GM12864 (cell line): ENCODE measurements around the gene PPEF1.

ENCODE experiments used
- DNase-seq: peaks from one replicate; pipeline ENCODE4 v3.0.0-alpha.2; 2011; ENCODE audit warnings: low read depth
- H3K4me3 ChIP-seq: 2 replicates; pipeline ENCODE4 v1.5.1; 2011; ENCODE audit warnings: mild to moderate bottlenecking, low read depth, low read length, control low read depth
- TF ChIP-seq, protein P1 (sequence below): IDR thresholded peaks from 2 replicates; pipeline ENCODE4 v1.5.1; 2011; ENCODE audit warnings: low read depth, mild to moderate bottlenecking, moderate library complexity, low read length, control low read depth, inconsistent platforms; ENCODE audit errors: missing control alignments

The PPEF1 gene

DNA sequence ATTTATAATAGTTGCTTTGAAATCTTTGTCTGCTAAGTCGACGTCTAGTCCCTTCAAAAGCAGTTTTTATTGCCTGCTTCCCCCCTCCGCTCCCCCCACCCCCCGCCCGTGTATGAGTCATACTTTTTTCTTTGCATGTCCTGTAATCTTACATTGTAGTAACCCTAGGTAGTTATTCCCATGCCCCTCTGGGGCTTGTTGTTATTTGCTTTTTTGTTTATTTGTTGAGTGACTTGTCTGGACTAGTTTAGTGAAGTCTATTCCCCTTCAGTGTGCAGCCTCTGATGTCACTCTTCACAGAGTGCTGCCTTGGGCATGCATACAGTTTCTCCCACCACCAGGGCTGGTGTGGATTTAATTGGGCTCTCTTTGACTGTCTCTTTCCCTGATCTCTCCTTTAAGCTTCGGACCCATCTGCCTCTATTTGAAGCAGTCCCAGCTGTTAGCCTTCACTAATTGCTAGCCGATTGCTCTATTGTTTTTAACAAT lies 86.2 kb downstream of the PPEF1 start:
- TF ChIP-seq, protein P1, sequence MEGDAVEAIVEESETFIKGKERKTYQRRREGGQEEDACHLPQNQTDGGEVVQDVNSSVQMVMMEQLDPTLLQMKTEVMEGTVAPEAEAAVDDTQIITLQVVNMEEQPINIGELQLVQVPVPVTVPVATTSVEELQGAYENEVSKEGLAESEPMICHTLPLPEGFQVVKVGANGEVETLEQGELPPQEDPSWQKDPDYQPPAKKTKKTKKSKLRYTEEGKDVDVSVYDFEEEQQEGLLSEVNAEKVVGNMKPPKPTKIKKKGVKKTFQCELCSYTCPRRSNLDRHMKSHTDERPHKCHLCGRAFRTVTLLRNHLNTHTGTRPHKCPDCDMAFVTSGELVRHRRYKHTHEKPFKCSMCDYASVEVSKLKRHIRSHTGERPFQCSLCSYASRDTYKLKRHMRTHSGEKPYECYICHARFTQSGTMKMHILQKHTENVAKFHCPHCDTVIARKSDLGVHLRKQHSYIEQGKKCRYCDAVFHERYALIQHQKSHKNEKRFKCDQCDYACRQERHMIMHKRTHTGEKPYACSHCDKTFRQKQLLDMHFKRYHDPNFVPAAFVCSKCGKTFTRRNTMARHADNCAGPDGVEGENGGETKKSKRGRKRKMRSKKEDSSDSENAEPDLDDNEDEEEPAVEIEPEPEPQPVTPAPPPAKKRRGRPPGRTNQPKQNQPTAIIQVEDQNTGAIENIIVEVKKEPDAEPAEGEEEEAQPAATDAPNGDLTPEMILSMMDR, result no peak
- no peak for DNase-seq
- H3K4me3 ChIP-seq, result no peak overlapping the region

DNA sequence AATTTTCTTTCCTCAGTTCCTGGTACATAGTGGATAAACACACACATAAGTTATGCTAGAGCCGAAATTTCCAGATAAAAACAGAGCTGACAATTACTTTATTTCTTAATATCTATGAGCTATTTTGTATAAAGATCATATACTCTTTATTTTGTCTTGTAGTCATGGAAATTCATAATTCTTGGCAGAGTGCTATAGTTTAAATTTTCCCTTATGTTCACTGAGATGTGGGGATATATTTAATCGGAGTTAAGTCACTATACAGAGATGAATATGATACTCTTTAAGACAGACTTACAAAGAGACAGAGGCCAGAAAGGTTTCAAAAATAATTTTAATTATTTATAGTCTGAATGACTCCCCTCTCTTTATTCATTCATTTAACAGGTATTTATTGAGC lies 89.7 kb downstream of the PPEF1 start:
- H3K4me3 ChIP-seq, result no peak overlapping the region
- no peak for DNase-seq
- TF ChIP-seq, protein P1, result no peak

DNA sequence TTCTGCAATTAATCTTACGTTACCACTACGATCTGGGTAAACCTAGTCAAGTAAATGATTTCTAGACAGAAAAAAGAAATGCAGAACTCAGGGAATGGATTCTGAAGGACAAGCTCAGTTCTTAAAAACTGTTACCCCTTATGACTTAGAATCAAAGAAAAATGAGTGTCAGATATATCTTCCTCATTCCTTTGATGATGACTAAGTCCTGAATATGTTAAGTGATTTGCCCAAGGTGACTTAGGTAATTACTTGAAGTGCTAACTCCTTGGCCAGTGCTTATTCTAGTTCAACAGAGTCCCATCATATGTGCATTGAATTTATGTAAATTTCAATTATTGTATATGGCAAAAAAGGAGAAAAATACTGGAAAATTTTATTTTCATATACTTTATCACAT lies 92.5 kb downstream of the PPEF1 start:
- no peak for DNase-seq
- TF ChIP-seq, protein P1, result no peak
- H3K4me3 ChIP-seq, result no peak overlapping the region

DNA sequence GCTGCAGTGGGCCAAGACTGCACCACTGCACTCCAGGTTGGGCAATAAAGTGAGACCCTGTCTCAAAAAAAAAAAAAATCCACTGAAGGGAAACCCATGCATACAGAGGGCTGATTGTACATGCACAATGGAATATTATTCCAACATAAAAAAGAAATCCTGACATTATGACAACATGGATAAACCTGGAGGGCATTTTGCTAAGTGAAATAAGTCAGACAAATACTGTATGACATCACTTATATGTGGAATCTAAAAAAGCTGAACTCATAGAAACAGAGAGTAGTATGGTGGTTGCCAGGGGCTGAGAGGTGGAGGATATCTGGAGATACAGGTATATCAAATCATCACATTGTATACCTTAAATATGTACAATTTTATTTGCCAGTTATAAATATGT lies 102.2 kb downstream of the PPEF1 start:
- H3K4me3 ChIP-seq, result no peak overlapping the region
- no peak for DNase-seq
- TF ChIP-seq, protein P1, result no peak

DNA sequence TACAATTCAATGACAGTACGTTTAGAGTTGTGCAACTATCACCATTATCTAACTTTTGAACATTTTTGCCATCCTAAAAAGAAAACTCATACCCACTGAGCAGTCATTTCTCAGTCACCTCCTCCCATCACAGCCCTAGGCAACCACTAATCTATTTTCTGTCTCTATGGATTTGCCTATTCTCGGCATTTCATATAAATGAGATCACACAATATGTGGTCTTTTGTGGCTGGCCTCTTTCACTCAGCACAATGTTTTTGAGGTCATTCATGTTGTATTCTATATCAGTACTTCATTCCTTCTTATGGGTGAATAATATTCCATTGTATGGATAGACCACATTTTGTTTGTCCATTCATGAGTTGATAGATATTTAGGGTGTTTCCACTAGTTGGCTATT lies 103.0 kb downstream of the PPEF1 start:
- no peak for DNase-seq
- TF ChIP-seq, protein P1, result no peak
- no peak overlapping the region for H3K4me3 ChIP-seq

DNA sequence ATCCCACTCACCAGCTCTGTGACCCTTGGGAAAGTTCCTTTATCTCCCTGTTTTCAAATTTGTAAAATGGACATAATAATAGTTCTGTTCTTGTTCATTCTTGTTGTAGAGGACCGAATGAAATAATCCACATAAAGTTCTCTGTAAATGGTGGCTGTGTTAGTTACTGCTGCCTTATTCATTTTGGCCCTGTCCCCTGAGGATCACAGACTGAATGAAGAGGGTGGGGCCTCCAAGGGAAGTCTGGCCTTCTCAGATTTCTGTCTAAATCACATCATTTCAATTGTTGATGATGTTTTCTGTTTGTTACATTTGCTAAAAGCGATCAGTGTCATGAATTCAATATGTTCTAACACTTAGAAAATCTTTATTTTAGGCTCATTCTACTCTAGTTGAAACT lies 117.9 kb downstream of the PPEF1 start:
- TF ChIP-seq, protein P1, result no peak
- no peak for DNase-seq
- H3K4me3 ChIP-seq, result no peak overlapping the region

DNA sequence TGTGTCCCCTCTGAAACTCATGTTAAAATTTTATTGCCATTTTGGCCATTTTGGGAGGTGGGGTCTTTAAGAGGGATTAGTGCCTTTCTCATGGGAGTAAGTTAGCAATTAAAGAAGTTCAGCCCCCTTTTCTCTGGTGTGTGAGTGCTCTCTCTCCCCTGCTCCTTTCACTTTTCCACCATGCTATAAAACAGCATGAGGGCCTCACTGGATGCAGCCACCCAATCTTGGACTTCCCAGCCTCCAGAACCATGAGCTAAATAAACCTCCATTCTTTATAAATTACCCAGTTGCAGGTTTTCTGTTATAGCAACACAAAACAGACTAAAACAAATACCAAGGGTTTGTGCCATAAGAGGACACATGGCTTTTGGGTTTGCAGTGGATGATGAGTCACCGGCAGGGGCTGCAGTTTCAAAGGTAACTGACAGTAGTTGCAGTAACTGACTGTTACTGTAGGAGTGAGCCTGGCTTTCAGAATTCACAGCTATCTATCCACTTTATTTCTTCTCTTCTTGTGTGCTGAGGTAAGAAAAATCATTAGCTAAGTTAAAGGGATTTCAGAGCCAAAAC lies 121.5 kb downstream of the PPEF1 start:
- no peak overlapping the region for H3K4me3 ChIP-seq
- TF ChIP-seq, protein P1, result peak; percentile 21
- DNase-seq, result peak; percentile 13
